Heart left ventricle (tissue), 13 donors: ENCODE results near the gene PDE4DIP.
"Not testable (repeated sequence)": the region's sequence is repeated elsewhere in the genome, so short reads cannot be mapped to it uniquely, and the experiment has no call there.

ENCODE experiments used
- POLR2A ChIP-seq, 2 donors: fragments of 450-650 bp; IDR thresholded peaks; one replicate each; pipeline ENCODE4 v1.6.1; 2017; ENCODE audit warnings: antibody characterized with exemption in 2 of 2, mild to moderate bottlenecking in 2 of 2, moderate library complexity in 2 of 2
- TF ChIP-seq, protein P1 (sequence below), 12 donors: fragments of 200-600 bp; sonication (generic) in 4 of 12; IDR thresholded peaks; one replicate each; pipeline versions ENCODE4 v1.5.0 to v1.8.0; 2018 to 2022; ENCODE audit warnings: antibody characterized with exemption in 12 of 12, mild to moderate bottlenecking in 5 of 12
- donor health status: ischemic (EF 13 %, LVEDD 7.1; RV severe dilation, severe dysfunction).
- donor health status: DM: no; HTN: yes; CAD: no.
- donor health status: DM: no; HTN: no; CAD: no.
- donor health status: ischemic (EF 25% LVEDD 6.9; RV normal size, moderate dysfunction).
- donor health status: ischemic (EF 25% LVEDD 5.7; RV mildly dilated, moderate dysfunction).
- donor health status: ischemic (EF 35%, LVEDD 5.7; RV mildly dilated, moderate dysfunction).
- donor health status: nonischemic (EF 11% LVEDD 7.7; RV severe dilation, severe dysfunction).
- donor health status: DM: yes; HTN: yes; CAD: no.
- donor health status: PGD.
- donor health status: ischemic (EF 29% LVEDD 5.4; RV normal size, mild dysfunction).
- donor health status: nonischemic (EF 23%, LVEDD 6.1; RV moderate dilation, normal function).

DNA sequence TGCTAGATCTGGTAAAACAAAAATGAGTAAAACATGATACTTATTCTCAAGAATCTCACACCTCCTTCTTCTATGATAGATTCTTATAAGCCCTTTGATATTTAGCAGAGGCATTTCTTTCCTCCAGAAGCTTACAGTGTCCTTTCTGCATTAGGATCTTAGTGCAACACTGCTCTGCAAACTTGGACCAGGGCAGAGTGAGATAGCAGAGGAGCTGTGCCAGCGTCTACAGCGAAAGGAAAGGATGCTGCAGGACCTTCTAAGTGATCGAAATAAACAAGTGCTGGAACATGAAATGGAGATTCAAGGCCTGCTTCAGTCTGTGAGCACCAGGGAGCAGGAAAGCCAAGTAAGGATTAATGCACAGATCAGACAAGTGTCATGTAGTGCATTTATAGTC lies 124.5 kb downstream of the PDE4DIP start:
- TF ChIP-seq, protein P1, sequence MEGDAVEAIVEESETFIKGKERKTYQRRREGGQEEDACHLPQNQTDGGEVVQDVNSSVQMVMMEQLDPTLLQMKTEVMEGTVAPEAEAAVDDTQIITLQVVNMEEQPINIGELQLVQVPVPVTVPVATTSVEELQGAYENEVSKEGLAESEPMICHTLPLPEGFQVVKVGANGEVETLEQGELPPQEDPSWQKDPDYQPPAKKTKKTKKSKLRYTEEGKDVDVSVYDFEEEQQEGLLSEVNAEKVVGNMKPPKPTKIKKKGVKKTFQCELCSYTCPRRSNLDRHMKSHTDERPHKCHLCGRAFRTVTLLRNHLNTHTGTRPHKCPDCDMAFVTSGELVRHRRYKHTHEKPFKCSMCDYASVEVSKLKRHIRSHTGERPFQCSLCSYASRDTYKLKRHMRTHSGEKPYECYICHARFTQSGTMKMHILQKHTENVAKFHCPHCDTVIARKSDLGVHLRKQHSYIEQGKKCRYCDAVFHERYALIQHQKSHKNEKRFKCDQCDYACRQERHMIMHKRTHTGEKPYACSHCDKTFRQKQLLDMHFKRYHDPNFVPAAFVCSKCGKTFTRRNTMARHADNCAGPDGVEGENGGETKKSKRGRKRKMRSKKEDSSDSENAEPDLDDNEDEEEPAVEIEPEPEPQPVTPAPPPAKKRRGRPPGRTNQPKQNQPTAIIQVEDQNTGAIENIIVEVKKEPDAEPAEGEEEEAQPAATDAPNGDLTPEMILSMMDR (IDR thresholded peaks at IDR 0.05) = not testable (repeated sequence)
- not testable (repeated sequence) for TF ChIP-seq POLR2A (IDR thresholded peaks at IDR 0.05)
